Mammary epithelial cell (primary cell): ENCODE measurements around the gene PDE7B.

ENCODE experiments used
- CTCF ChIP-seq, 2 donors: IDR thresholded peaks in 1 of 2; conservative IDR thresholded peaks in 1 of 2; 2 replicates each; pipeline ENCODE4 v1.5.1; 2011 to 2012; ENCODE audit warnings: inconsistent platforms in 2 of 2, low read length in 2 of 2, mild to moderate bottlenecking in 2 of 2, control low read depth in 1 of 2, low read depth in 1 of 2; ENCODE audit not compliant: insufficient read depth in 1 of 2; ENCODE audit errors: extremely low read depth in 1 of 2
- EZH2 ChIP-seq: IDR thresholded peaks from 2 replicates; pipeline ENCODE4 v1.6.1; 2012; ENCODE audit warnings: low read length, inconsistent platforms, borderline replicate concordance

- TF ChIP-seq CTCF (conservative IDR thresholded peaks at IDR 0.05 in 1 of 2, IDR thresholded peaks at IDR 0.05 in 1 of 2; ENCODE audit: extremely low read depth in 1 of 2, insufficient read depth in 1 of 2, low read depth in 1 of 2, low read length in 2 of 2) (no peak), EZH2 (no peak)
Observed at GRCh38 chr6:136125585-136125984, 274.1 kb downstream of the PDE7B start.
